HEK293 (cell line): ENCODE data around the gene EXOC3L2.

Experiments used
- CTCF ChIA-PET: fragments of 350-600 bp; formaldehyde crosslinking; extraction: SDS; loops from one replicate; lab custom pipeline; 2021; ENCODE audit warnings: antibody characterized with exemption; lab: Yijun Ruan, JAX
- POLR2A ChIA-PET: fragments of 300-600 bp; formaldehyde crosslinking; extraction: SDS; loops from one replicate; lab custom pipeline; 2020; ENCODE audit warnings: antibody characterized with exemption, inconsistent platforms; lab: Yijun Ruan, JAX
- H3K27ac ChIP-seq: fragments of 200-500 bp; sonication (Bioruptor generic); 2 replicates; pipeline ENCODE4 v1.5.1; 2014; ENCODE audit warnings: low read depth, low read length, control low read depth, inconsistent platforms; ENCODE audit errors: extremely low read depth
- H3K36me3 ChIP-seq, 2 experiments: fragments of 200-500 bp in 1 of 2; sonication (Bioruptor generic) in 1 of 2; 1 replicate in 1 of 2; 2 replicates in 1 of 2; pipeline ENCODE4 v1.5.1; 2014 to 2017; ENCODE audit warnings: inconsistent platforms in 2 of 2, low read length in 2 of 2; ENCODE audit not compliant: control insufficient read depth in 2 of 2, insufficient read depth in 1 of 2
- H3K4me1 ChIP-seq: fragments of 200-500 bp; sonication (Bioruptor generic); 2 replicates; pipeline ENCODE4 v1.5.1; 2014; ENCODE audit warnings: mild to moderate bottlenecking, low read length, inconsistent platforms; ENCODE audit not compliant: control insufficient read depth, insufficient read depth
- H3K4me3 ChIP-seq: 2 replicates; pipeline ENCODE4 v1.5.1; 2011; ENCODE audit warnings: low read depth, mild to moderate bottlenecking, control low read depth, low read length, moderate library complexity
- H3K9me3 ChIP-seq: fragments of 200-500 bp; sonication (Bioruptor generic); 2 replicates; pipeline ENCODE4 v1.5.1; 2014; ENCODE audit warnings: low read depth, low read length, inconsistent platforms; ENCODE audit not compliant: control insufficient read depth, insufficient read depth
- KLF1 ChIP-seq: fragments of 450-650 bp; formaldehyde crosslinking; IDR thresholded peaks from 2 replicates; pipeline ENCODE4 v1.5.1; 2016; ENCODE audit warnings: missing biosample characterization, missing genetic modification characterization
- MEIS1 ChIP-seq: sonication (generic); formaldehyde crosslinking; IDR thresholded peaks from 2 replicates; pipeline ENCODE4 v1.8.1; 2022; ENCODE audit warnings: missing genetic modification reagents, mild to moderate bottlenecking, borderline replicate concordance
- WT1 ChIP-seq: fragments of 450-650 bp; formaldehyde crosslinking; IDR thresholded peaks from 2 replicates; pipeline ENCODE4 v1.5.1; 2016; ENCODE audit warnings: missing biosample characterization, missing genetic modification characterization
- ZBTB20 ChIP-seq: fragments of 450-650 bp; formaldehyde crosslinking; IDR thresholded peaks from 2 replicates; pipeline ENCODE4 v1.5.1; 2016; ENCODE audit warnings: missing biosample characterization, missing genetic modification characterization
- ZFHX2 ChIP-seq: fragments of 450-650 bp; formaldehyde crosslinking; conservative IDR thresholded peaks from 2 replicates; pipeline ENCODE4 v1.5.1; 2016; ENCODE audit warnings: missing biosample characterization, missing genetic modification characterization
- ZNF138 ChIP-seq: fragments of 450-650 bp; formaldehyde crosslinking; IDR thresholded peaks from 2 replicates; pipeline ENCODE4 v1.5.1; 2016; ENCODE audit warnings: missing biosample characterization, missing genetic modification characterization, borderline replicate concordance
- ZNF600 ChIP-seq: fragments of 450-650 bp; formaldehyde crosslinking; IDR thresholded peaks from 2 replicates; pipeline ENCODE4 v1.5.1; 2016; ENCODE audit warnings: missing biosample characterization, missing genetic modification characterization
- ZNF670 ChIP-seq: fragments of 450-650 bp; formaldehyde crosslinking; IDR thresholded peaks from 2 replicates; pipeline ENCODE4 v1.5.1; 2016; ENCODE audit warnings: missing biosample characterization, missing genetic modification characterization, low read depth
- ZNF707 ChIP-seq: fragments of 450-650 bp; formaldehyde crosslinking; IDR thresholded peaks from 2 replicates; pipeline ENCODE4 v1.5.1; 2016; ENCODE audit warnings: missing biosample characterization, missing genetic modification characterization
- ZNF776 ChIP-seq: fragments of 450-650 bp; formaldehyde crosslinking; IDR thresholded peaks from 2 replicates; pipeline ENCODE4 v1.5.0; 2017; ENCODE audit warnings: missing biosample characterization, missing genetic modification characterization, borderline replicate concordance
- ZNF777 ChIP-seq: fragments of 450-650 bp; formaldehyde crosslinking; IDR thresholded peaks from 2 replicates; pipeline ENCODE4 v1.5.1; 2017; ENCODE audit warnings: missing biosample characterization, missing genetic modification characterization, borderline replicate concordance
- ZNF792 ChIP-seq: fragments of 450-650 bp; formaldehyde crosslinking; IDR thresholded peaks from 2 replicates; pipeline ENCODE4 v1.5.1; 2016; ENCODE audit warnings: missing biosample characterization, missing genetic modification characterization
- TF ChIP-seq, protein P1 (sequence below): fragments of 450-650 bp; formaldehyde crosslinking; IDR thresholded peaks from 2 replicates; pipeline ENCODE4 v1.5.1; 2016; ENCODE audit warnings: missing biosample characterization, missing genetic modification characterization
- TF ChIP-seq, protein P2 (sequence below): fragments of 450-650 bp; formaldehyde crosslinking; IDR thresholded peaks from 2 replicates; pipeline ENCODE4 v1.5.1; 2017; ENCODE audit warnings: missing biosample characterization, missing genetic modification characterization

EXOC3L2 gene

DNA sequence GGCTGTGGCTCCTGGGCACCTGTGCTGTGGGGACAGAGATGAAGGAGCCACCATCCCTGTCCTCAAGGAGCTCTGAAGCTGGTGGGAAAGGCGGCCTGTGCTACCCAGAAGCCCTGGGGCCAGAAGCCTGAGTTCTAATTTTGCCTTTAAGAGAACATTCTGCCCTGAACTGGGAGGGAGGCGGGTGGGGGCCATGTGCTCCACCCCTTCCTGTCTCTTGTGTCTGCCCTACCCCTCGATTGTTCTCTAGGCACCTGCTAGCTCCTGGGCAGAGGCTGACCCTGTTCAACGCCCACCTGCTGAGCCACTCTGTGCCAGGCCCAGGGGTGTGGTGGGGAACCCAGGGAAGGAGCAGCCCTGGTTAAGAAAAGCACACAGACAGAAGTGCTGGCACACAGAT is 73.0 kb downstream of the EXOC3L2 start:
- TF ChIP-seq KLF1 (peak; percentile 95), WT1 (tag by site-specific recombination) (no peak), ZNF777 (tag by site-specific recombination) (no peak), ZBTB20 (no peak)
- no peak overlapping the region for H3K27ac ChIP-seq
- H3K4me1 ChIP-seq = no peaks in the 10 kb centered on the region; the same call in 1 of the 2 replicates
- POLR2A ChIA-PET = no interaction called here
- H3K36me3 ChIP-seq = no peaks in the 10 kb centered on the region
- H3K4me3 ChIP-seq = no peak overlapping the region
- H3K9me3 ChIP-seq = no peaks in the 10 kb centered on the region
- CTCF ChIA-PET = interaction anchor here (0.6 to 1.7 kb wide), 2 partner anchors 46 to 152 kb away, joined by 3 read pairs; no protein-coding TSS in a partner anchor

DNA sequence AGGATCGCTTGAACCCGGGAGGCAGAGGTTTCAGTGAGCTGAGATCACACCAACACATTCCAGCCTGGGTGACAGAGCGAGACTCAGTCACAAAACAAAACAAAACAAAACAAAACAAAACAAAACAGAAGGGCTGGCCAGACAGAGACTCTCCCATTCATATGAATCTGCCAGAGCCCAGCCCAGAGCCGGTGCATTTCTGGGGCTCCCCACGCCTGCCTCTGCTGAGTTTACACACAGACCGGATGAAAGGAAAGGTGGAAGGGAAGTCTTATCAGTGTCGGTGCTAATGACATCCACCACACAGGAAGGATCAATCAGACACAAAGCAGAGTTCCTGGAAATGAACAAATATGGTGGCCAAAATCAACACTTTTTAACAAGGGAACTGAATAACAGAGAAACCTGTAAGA is 74.0 kb downstream of the EXOC3L2 start:
- H3K9me3 ChIP-seq = no peaks in the 10 kb centered on the region
- ChIA-PET CTCF (interaction anchor here (0.6 to 0.7 kb wide), 2 partner anchors 91 to 514 kb away, joined by 3 read pairs; no protein-coding TSS in a partner anchor), POLR2A (no interaction called here)
- H3K4me1 ChIP-seq = no peaks in the 10 kb centered on the region; the same call in 1 of the 2 replicates
- H3K27ac ChIP-seq = no peak overlapping the region
- 0 out of 2 replicates have a peak, but pooled peaks have one; percentile 14 for TF ChIP-seq ZNF600
- TF ChIP-seq, protein P1, sequence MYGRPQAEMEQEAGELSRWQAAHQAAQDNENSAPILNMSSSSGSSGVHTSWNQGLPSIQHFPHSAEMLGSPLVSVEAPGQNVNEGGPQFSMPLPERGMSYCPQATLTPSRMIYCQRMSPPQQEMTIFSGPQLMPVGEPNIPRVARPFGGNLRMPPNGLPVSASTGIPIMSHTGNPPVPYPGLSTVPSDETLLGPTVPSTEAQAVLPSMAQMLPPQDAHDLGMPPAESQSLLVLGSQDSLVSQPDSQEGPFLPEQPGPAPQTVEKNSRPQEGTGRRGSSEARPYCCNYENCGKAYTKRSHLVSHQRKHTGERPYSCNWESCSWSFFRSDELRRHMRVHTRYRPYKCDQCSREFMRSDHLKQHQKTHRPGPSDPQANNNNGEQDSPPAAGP (tag by site-specific recombination) = 0 out of 2 replicates have a peak, but pooled peaks have one; percentile 14
- no peak for TF ChIP-seq ZNF776 (tag by site-specific recombination)
- no peak for TF ChIP-seq ZNF707 (tag by site-specific recombination)
- no peak for TF ChIP-seq ZNF138 (tag by site-specific recombination)
- no peaks in the 10 kb centered on the region for H3K36me3 ChIP-seq
- H3K4me3 ChIP-seq = no peak overlapping the region

DNA sequence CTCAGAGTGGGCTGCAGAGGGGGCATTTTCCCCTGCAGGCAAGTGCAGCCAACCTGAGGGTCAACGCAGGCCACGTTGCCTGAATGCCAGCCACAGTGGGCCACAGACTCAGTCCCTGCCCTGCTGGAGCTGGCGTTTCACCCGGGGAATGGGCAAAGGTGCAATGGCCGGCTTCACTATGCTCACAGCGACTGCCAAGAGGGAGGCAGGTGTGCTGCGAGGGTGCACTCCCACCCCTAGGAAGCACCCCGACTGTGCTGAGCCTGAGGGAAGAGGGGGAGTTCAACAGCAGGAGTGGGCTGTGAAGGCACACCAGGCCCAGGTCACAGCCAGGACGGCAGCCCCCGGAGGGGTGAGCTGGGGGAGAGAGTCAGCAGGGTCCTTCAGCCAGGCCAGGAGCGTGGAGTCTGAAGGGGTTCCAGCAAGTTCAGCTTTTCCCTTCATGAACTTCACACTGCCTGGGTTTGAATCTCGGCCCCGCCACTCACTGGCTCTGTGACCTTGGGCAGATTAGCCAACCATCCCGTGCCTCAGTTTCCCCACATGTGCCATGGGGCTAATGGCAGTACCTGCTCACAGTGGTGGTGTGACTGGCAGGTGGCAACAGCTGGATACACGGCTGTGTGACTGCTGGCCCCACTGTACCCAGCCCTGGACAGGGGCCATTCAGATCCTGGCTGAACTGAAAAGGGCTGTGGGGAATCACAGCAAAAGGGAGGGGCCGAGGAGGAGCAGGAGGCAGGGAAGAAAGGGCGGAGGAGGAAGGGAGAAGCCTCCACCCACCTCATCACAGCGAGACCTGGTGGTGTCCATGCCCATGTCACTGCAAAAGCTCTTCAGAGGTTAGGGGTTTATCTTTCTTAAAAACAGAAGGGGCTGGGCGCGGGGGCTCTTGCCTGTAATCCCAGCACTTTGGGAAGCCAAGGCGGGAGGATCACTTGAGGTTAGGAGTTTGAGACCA is 74.8 kb downstream of the EXOC3L2 start:
- ChIA-PET POLR2A (no interaction called here), CTCF (interaction anchor here (0.5 to 0.6 kb wide), 4 partner anchors 10 to 159 kb away, joined by 3 to 5 read pairs (median 4); no protein-coding TSS in a partner anchor)
- H3K27ac ChIP-seq = no peak overlapping the region
- H3K36me3 ChIP-seq = no peaks in the 10 kb centered on the region
- H3K4me1 ChIP-seq = no peaks in the 10 kb centered on the region; the same call in 1 of the 2 replicates
- H3K4me3 ChIP-seq = no peak overlapping the region
- TF ChIP-seq KLF1 = peak; percentile 92
- TF ChIP-seq ZFHX2 = 0 out of 2 replicates have a peak, but pooled peaks have one; percentile 8
- no peak for TF ChIP-seq ZNF792
- no peak for TF ChIP-seq ZNF670
- TF ChIP-seq, protein P2, sequence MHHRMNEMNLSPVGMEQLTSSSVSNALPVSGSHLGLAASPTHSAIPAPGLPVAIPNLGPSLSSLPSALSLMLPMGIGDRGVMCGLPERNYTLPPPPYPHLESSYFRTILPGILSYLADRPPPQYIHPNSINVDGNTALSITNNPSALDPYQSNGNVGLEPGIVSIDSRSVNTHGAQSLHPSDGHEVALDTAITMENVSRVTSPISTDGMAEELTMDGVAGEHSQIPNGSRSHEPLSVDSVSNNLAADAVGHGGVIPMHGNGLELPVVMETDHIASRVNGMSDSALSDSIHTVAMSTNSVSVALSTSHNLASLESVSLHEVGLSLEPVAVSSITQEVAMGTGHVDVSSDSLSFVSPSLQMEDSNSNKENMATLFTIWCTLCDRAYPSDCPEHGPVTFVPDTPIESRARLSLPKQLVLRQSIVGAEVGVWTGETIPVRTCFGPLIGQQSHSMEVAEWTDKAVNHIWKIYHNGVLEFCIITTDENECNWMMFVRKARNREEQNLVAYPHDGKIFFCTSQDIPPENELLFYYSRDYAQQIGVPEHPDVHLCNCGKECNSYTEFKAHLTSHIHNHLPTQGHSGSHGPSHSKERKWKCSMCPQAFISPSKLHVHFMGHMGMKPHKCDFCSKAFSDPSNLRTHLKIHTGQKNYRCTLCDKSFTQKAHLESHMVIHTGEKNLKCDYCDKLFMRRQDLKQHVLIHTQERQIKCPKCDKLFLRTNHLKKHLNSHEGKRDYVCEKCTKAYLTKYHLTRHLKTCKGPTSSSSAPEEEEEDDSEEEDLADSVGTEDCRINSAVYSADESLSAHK = no peak
- H3K9me3 ChIP-seq = no peaks in the 10 kb centered on the region

DNA sequence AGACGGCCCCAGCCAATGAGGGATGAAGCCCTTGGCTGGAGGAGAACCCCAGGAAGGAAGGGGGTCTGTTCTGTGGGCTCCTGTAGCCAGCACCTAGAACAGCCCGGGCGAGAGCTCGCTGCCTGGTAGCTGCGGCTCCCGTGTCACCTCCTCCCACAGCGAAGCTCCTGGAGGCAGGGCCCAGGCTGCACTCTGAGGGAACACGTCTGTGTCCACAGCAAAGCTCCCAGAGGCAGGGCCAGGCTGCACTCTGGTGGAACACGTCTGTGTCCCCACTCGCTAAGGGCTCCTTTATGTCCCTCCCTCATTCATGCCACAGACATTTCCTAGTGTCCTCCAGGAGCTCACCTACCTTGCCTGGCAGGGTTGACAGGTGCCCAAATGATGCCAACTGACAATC is 75.6 kb downstream of the EXOC3L2 start:
- H3K27ac ChIP-seq = no peak overlapping the region
- H3K4me3 ChIP-seq = no peak overlapping the region
- no peak for TF ChIP-seq MEIS1 (CRISPR knock-in tag)
- TF ChIP-seq, all 188 proteins: peak for 0
- H3K4me1 ChIP-seq = no peaks in the 10 kb centered on the region; the same call in 1 of the 2 replicates
- POLR2A ChIA-PET = no interaction called here
- no peaks in the 10 kb centered on the region for H3K9me3 ChIP-seq
- CTCF ChIA-PET = interaction anchor here (0.5 to 0.6 kb wide), 3 partner anchors 10 to 130 kb away, joined by 3 to 5 read pairs (median 3); no protein-coding TSS in a partner anchor
- H3K36me3 ChIP-seq = no peaks in the 10 kb centered on the region
